Hematopoietic multipotent progenitor cell treated with erythropoietin and hydrocortisone succinate and interleukin-3 and kit ligand, for 17 days (in vitro differentiated cells): ENCODE measurements around the gene ARL4C.
"Not testable (repeated sequence)": the region's sequence is repeated elsewhere in the genome, so short reads cannot be mapped to it uniquely, and the experiment has no call there.

Experiments used
- DNase-seq: peaks from one replicate; pipeline ENCODE4 v3.0.0-alpha.2; 2015; ENCODE audit warnings: low spot score

Gene ARL4C

DNA sequence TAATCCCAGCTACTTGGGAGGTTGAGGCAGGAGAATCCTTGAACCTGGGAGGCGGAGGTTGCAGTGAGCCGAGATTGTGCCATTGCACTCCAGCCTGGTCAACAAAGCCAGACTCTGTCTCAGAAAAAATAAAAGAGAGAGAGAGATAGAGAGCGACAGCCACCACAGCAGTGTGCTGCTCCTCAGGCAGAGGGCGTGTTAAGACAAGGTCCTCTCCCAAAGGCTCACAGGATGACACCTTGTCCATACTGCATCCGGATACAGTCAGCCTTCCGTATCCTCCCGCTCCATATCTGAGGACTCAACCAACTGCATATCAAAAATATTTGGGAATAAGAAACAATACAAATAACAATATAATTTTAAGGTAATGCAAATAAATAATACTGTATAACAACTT lies 20.1 kb downstream of the ARL4C start:
- DNase-seq, result no peak

DNA sequence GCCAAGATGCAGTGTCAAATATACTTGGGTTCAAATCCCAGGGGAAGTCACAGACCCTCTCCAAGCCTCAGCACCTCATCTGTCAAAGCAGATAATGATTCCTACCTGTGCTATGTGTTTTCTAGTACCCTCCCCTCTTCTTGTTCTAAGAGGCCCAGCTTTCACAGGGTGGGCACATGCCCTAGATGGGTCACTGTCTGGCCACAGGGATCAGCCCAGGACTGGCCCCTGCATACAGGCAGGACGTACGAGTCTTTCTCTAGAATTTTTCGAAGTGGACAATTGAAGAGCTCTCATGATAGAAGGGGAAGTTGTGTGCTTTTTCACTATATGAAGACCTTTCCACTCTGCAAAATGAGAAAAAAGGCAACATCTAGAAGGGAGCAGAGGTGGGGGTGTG lies 22.2 kb downstream of the ARL4C start:
- no peak for DNase-seq

GRCh38 chr2:234472155-234472554 lies 24.7 kb downstream of the ARL4C start:
- no peak for DNase-seq

GRCh38 chr2:234469972-234470371 lies 26.9 kb downstream of the ARL4C start:
- DNase-seq, result no peak

DNA sequence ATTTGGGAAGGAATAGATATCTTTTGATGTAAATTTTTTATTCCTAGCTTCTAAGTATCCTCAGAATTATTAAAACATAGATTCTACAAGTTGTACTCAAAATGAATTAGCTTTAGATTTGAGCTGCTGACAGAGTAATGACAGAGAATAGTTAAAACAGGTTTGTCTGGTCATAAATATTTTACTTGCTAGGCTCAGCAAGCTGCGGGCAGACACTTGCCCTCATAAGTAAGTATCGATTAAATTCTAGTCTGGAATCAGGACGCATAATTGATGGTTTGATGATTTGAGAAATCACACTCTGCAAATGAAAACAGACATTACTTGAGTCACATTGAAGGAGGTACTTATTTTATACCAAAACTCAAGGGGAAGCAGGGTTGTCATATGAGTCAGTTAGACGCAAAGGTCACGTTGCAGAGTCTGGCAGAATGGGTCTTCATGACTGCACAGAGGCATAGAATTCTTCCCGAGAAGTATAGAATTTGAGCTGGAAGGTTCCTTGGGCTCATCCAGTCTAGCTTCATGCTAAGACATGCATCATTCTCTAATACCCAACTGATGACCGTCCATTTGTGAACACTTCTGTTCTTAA lies 27.5 kb downstream of the ARL4C start:
- no peak for DNase-seq

- DNase-seq, result no peak
Measured at GRCh38 chr2:234468503-234468902, 28.4 kb downstream of the ARL4C start.

GRCh38 chr2:234467289-234467688 lies 29.6 kb downstream of the ARL4C start:
- no peak for DNase-seq

GRCh38 chr2:234464291-234464645 lies 32.6 kb downstream of the ARL4C start:
- DNase-seq, result no peak

DNA sequence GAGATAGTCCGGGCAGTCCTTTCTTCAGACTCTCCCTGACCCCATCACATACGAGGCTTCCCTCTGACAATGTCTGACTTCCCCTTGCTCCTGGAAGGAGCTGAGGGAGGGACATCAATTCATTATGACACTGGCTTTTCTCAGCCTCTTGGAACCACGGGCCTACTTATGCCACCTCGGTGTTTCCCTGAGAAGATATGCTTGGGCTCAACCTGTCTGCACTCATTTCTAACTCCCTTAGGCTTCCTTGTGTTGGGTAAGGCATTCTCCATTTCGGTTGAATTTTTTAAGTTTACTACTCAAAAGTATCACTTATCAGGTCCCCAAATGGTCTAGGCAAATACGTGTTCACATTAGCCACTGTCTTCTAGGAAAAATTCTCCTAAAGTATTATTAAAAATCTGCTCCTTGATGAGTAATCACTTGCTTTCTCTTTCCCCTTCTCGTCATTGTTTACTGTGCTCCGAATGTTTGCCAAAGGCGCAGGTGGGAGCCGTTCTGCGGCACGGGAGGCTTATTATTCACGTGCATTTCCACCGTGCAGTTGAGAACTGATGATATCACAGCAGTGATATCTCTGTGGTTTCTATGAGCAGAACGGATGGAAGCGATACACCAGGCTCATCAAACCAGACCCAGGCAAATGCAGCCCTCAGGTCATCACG lies 33.1 kb downstream of the ARL4C start:
- no peak for DNase-seq

- DNase-seq, result no peak
Measured at GRCh38 chr2:234462218-234462992, 34.5 kb downstream of the ARL4C start.

- no peak for DNase-seq
Measured at GRCh38 chr2:234459401-234460009, 37.4 kb downstream of the ARL4C start.

- no peak for DNase-seq
Measured at GRCh38 chr2:234458466-234458865, 38.4 kb downstream of the ARL4C start.

- no peak for DNase-seq
Measured at GRCh38 chr2:234457421-234457820, 39.5 kb downstream of the ARL4C start.

GRCh38 chr2:234455246-234455645 lies 41.6 kb downstream of the ARL4C start:
- not testable (repeated sequence) for DNase-seq

DNA sequence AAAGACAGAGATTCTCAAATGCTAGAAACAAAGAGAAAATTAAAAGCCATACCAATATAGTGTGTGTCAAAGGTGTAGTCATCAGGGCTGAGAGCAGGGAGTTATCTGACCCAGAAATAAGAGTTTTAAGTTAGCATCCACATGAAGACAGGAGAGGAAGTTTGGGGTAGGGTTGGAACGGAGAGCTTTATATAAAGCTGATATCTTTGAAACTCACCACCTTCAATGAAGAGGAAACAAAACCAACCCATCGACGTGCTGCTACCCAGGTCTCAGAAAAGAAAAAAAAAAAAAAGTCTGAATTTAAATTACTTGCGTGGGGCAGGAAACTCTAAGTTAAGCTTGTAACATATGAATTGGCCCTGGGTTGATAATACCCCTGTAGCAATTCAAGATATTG lies 42.4 kb downstream of the ARL4C start:
- DNase-seq, result no peak

- no peak for DNase-seq
Measured at GRCh38 chr2:234453216-234453615, 43.7 kb downstream of the ARL4C start.

DNA sequence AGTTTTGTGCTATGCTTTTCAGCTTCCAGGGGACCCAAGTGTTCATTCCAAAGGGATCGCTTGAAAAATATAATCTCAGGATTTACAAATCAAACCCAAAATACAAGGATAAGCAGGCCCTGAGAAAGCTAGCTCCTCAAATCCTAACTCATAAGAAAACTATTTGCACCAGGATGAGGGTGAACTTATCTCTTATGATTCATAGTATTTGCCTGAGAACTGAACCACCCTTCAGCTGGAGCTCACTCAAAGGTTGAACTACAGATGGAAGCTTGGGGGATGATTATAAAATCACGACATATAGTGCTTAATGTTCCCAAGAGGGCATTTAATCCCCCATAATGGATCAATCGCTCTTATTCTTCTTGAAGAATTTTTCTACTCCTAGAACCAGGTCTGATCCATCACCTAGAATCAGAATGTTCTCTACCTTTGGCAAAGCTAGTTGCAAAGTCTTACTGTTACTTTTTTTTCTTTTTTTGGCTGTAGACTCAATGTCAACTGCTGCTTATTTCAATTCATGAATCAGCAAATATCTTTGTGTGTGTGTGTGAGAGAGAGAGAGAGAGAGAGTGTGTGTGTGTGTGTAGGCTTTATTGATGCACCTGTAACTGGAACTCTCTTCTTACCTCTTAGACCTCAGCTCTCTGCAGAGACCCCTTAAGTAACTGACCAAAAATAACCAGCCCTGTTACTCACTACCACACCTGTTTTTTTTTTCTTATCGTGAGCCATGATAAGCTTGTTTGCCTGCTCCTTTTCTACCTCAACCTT lies 44.8 kb downstream of the ARL4C start:
- DNase-seq, result no peak

DNA sequence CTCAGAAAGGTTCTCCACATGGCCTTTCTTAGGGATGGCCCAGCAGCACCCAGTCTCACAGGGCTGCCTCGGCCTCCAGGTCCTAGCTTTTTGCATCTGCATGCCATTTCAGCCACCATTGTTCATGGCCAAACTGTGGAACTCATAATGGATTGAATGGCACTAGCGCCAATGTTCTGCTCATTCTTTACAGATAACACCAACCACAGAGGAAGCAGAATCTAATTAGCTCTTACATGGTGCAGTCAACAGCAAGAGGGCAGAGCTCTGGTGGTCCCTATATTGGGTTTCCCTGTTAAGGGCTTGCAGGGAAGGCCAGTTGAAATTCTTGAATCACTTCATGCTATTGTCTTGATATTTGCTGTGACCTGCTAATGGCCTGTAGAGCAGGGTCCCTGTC lies 45.6 kb downstream of the ARL4C start:
- DNase-seq, result no peak

GRCh38 chr2:234450431-234451124 lies 46.3 kb downstream of the ARL4C start:
- DNase-seq, result no peak

DNA sequence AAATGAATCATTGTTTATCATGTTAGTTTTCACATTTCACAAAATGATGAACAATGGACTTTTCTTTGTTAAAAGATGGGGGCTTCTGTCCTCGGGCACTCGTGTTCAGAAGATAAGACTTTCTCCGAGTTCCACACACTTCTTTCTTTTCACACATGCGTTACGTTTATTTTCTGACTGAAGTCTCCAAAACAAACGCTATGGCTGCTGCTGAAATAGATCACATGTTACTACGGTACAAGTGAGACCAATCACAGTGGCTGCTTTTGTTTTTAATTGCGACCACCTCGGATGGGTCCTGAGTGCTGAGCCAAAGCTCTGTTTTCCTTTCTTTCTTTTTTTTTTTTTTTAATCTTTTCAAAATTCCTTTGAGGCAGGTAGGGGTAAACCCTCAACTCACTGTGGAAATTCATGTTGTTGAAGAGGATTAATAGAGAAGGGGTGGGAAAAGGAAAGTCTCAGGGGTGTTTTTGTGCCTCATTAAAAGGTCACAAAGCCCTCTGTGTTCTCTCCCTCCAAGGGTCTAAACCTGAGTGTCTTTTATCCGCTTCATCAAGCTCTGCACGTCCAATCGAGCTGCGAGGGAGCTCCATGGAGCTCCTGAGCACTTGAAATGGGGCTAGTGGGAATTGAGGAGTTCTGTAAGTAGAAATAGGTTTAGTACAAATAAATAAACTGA lies 48.2 kb downstream of the ARL4C start:
- DNase-seq, result no peak

DNA sequence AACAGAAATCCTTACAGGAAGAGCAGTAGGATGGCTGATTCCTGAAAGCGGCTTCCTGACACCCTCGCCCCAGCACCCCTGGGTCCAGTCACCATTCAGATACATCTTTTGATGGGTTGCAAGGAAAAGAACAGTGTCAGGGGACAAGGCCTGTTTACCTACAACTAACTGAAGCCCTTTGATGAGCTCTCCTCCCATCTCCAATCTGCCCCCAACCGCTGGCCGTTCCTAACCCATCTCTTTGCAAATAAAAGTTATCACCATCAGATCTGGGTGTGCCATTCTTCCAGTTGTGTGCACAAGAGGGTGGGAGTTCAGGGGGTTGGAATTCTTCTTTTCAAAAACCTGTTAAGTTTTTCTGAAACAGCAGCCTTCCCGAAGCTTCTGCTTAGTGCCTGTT lies 48.9 kb downstream of the ARL4C start:
- no peak for DNase-seq
